ENCODE data around the gene CBX7. TPM values are rescaled to one million over a fixed set of nuclear protein-coding genes. Genes with fewer than 3 reads are reported as not detected.

CBX7 gene
- total and polyA plus RNA-seq, 2 of the 8 experiments (the other 6 are each of a cell fraction or from before 2014, with no cell fraction given) = 6.9 to 8.7 TPM

- H3K4me2 ChIP-seq (ENCODE audit: insufficient read depth in 1 of 2, low read depth in 2 of 2, low read length in 2 of 2) = peak overlapping the region; percentile 39 to 46; a peak in 2 of 4 replicates
- POLR2A ChIA-PET (ENCODE audit: partially characterized antibody) = interaction anchor here (1.1 to 2.0 kb wide), 4 partner anchors 11 to 231 kb away, joined by 3 to 8 read pairs (median 5); partner anchors contain the start of gene RPL3
- DNase-seq (ENCODE audit: low read depth in 1 of 2, low spot score in 2 of 2) = peak in 1 of 2 experiments; percentile 81
Observed at GRCh38 chr22:39087881-39088684, 64.4 kb downstream of the CBX7 start.

More at GRCh38 chr22:39087881-39088684, 64.4 kb downstream of the CBX7 start:
- Histone ChIP-seq H3K18ac (ENCODE audit: extremely low read depth, low read length) (peak overlapping the region; percentile 88), H2BK20ac (ENCODE audit: low read length) (peak overlapping the region; percentile 86; the same call in 1 of the 2 replicates), H2BK120ac (replicated peaks; ENCODE audit: low read depth, low read length) (peak overlapping the region; percentile 72), H3K36me3 (ENCODE audit: control insufficient read depth in 2 of 4, insufficient read depth in 4 of 4, low read length in 3 of 4) (no peaks in the 10 kb centered on the region), H3K4ac (replicated peaks; ENCODE audit: insufficient read length, low read depth, low read length) (peak overlapping the region; percentile 85), H3K4me3 (ENCODE audit: extremely low read depth in 1 of 4, insufficient read depth in 2 of 4, low read depth in 3 of 4, low read length in 4 of 4) (no peak overlapping the region), H3K79me2 (ENCODE audit: control insufficient read depth in 1 of 2, insufficient read depth in 2 of 2, low read length in 2 of 2) (no peaks in the 10 kb centered on the region), H3K23me2 (ENCODE audit: low read depth, low read length) (peaks cover 2% of the 10 kb centered on the region; the same call in 1 of the 2 replicates), H4K91ac (replicated peaks; ENCODE audit: insufficient read length, low read length) (peak overlapping the region; percentile 99), H3K56ac (replicated peaks; ENCODE audit: insufficient read length, low read depth, low read length) (no peak overlapping the region), H2BK12ac (ENCODE audit: low read depth, low read length) (peak overlapping the region; percentile 99; the same call in 1 of the 2 replicates), H4K20me1 (replicated peaks in 1 of 2; ENCODE audit: control insufficient read depth in 1 of 2, insufficient read depth in 2 of 2, low read length in 2 of 2) (peaks cover 0 to 2% of the 10 kb centered on the region in 2 experiments), H3K23ac (ENCODE audit: insufficient read length) (no peak overlapping the region), H4K8ac (ENCODE audit: extremely low read depth, insufficient read depth, low read length) (peak overlapping the region; percentile 94), H3K4me1 (replicated peaks in 1 of 4; ENCODE audit: control insufficient read depth in 3 of 4, insufficient read depth in 4 of 4, low read length in 3 of 4) (peaks cover 0 to 9% (median 6%) of the 10 kb centered on the region in 4 experiments; a peak in 6 of 7 replicates), H2BK15ac (ENCODE audit: low read length) (peak overlapping the region; percentile 100), H3K9me3 (ENCODE audit: insufficient read depth in 2 of 2, low read depth in 1 of 2, low read length in 1 of 2) (no peaks in the 10 kb centered on the region), H3K79me1 (ENCODE audit: low read depth, low read length) (no peaks in the 10 kb centered on the region), H4K5ac (ENCODE audit: insufficient read length, low read depth, low read length) (peak overlapping the region; percentile 85), H2BK5ac (ENCODE audit: low read depth, low read length) (peak overlapping the region; percentile 66; the same call in 1 of the 2 replicates), H2AK5ac (ENCODE audit: low read depth, low read length) (peak overlapping the region; percentile 100), H3K27me3 (replicated peaks in 1 of 4; ENCODE audit: control insufficient read depth in 3 of 4, extremely low read depth in 1 of 4, insufficient read depth in 3 of 4, low read length in 3 of 4) (peaks cover 0 to 2% (median 0%) of the 10 kb centered on the region in 4 experiments; a peak in 2 of 7 replicates), H3K27ac (ENCODE audit: low read depth, low read length) (no peak overlapping the region), H2AFZ (ENCODE audit: low read length) (peak overlapping the region; percentile 85; the same call in 1 of the 2 replicates), H3K9ac (replicated peaks in 1 of 4; ENCODE audit: extremely low read depth in 1 of 4, low read depth in 3 of 4, low read length in 3 of 4) (peak overlapping the region in 1 of 4 experiments; percentile 44; a peak in 3 of 7 replicates), H3K14ac (ENCODE audit: insufficient read length) (no peak overlapping the region)
- FAIRE-seq = no peak
- TF ChIP-seq TBP (IDR thresholded peaks at IDR 0.05; ENCODE audit: low read depth, low read length) (no peak), GABPA (IDR thresholded peaks at IDR 0.05; ENCODE audit: borderline replicate concordance, insufficient read depth, low read length) (no peak), BACH1 (IDR thresholded peaks at IDR 0.05; ENCODE audit: low read length) (no peak)
- TF ChIP-seq, protein P1, sequence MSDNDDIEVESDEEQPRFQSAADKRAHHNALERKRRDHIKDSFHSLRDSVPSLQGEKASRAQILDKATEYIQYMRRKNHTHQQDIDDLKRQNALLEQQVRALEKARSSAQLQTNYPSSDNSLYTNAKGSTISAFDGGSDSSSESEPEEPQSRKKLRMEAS (IDR thresholded peaks at IDR 0.05) = peak; percentile 41; the same call in 1 of the 2 replicates
- TF ChIP-seq, protein P2, sequence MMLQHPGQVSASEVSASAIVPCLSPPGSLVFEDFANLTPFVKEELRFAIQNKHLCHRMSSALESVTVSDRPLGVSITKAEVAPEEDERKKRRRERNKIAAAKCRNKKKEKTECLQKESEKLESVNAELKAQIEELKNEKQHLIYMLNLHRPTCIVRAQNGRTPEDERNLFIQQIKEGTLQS (IDR thresholded peaks at IDR 0.05; ENCODE audit: insufficient read depth, low read depth, low read length) = no peak
- CTCF ChIA-PET (ENCODE audit: partially characterized antibody) = interaction anchor here (1.1 to 1.6 kb wide), 4 partner anchors 21 to 218 kb away, joined by 3 to 4 read pairs (median 3); no protein-coding TSS in a partner anchor
- 63% methylated on average over 17 of the region's 18 CpGs; no CpG with 5 or more reads in 1 of the 2 experiments for WGBS, 2 experiments (ENCODE audit: extremely low coverage in 1 of 2, insufficient coverage in 1 of 2, insufficient read length in 1 of 2, insufficient replicate concordance in 2 of 2, low coverage in 1 of 2, low lambda C conversion rate in 2 of 2, missing lambda C conversion rate in 1 of 2)
